Measurements from ENCODE around the gene GBA3.

GBA3 gene

GRCh38 chr4:22661443-22661842 is 31.3 kb upstream of the GBA3 start:
- DNase-seq: peak; percentile 48
- Histone ChIP-seq H3K27ac (peak overlapping the region; percentile 58), H3K4me3 (ENCODE audit: low read depth, low read length) (no peak overlapping the region), H3K36me3 (replicated peaks) (no peaks in the 10 kb centered on the region), H3K27me3 (replicated peaks) (no peaks in the 10 kb centered on the region)
- TF ChIP-seq CTCF (IDR thresholded peaks at IDR 0.05; ENCODE audit: low read depth, low read length, missing control alignments): no peak
- in situ Hi-C loops (cut with HindIII; ENCODE audit: low pct_ligation_motif_present, low sequenced_read_pairs): no loop called here

DNA sequence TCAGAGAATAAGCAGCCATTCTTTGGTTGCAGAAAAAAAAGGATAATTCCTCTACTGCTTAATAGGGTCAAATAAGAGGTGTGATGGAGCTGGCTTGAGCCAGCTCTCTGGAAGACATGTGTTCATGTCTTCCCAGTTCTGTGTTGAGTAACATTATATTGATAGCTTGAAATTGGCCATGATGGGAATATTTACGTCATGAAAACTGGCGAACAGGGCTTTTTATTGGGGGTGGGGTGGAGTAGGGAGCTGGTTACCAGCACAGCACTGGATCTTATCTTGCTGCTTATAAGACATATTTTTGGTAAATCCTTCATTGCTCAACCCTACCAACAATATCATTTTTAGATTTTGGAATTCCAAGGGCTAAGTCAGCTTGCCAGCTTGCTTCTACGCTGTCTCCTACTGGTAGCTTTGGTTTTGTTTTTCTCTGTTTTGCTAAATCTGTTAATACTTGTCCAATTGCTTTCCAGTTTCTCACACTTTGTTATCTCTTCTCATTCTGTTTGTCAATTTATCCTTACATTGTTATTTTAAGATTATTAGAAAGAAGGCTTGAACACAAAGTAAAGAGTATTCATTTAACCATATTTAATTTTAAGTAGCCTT is 25.3 kb upstream of the GBA3 start:
- no peaks in the 10 kb centered on the region for H3K36me3 ChIP-seq (replicated peaks)
- peak; percentile 10 for TF ChIP-seq CTCF (IDR thresholded peaks at IDR 0.05; ENCODE audit: low read depth, low read length, missing control alignments)
- in situ Hi-C loops (cut with HindIII; ENCODE audit: low pct_ligation_motif_present, low sequenced_read_pairs): no loop called here
- H3K27ac ChIP-seq: peak overlapping the region; percentile 74
- H3K27me3 ChIP-seq (replicated peaks): no peaks in the 10 kb centered on the region
- DNase-seq: no peak
- no peak overlapping the region for H3K4me3 ChIP-seq (ENCODE audit: low read depth, low read length)

DNA sequence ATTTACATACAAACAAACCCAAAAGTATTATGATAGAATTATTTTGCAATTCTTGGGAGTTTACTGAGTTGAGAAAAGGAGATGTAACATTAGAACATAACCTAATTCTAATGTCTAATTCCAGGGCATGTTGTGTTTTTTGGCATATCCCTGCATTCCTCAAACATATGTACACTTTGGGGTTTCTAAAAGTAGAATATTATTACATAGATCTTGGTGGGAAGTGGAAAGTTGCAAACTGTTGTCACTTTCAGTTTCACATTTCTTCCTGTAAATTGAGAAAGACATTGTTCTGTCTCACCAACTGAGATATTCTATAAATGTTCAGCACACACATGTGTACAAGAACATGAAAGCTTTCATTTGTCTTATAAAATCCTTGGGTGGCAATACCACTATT is 24.4 kb upstream of the GBA3 start:
- no peak for TF ChIP-seq CTCF (IDR thresholded peaks at IDR 0.05; ENCODE audit: low read depth, low read length, missing control alignments)
- no peaks in the 10 kb centered on the region for H3K36me3 ChIP-seq (replicated peaks)
- H3K4me3 ChIP-seq (ENCODE audit: low read depth, low read length): no peak overlapping the region
- no peaks in the 10 kb centered on the region for H3K27me3 ChIP-seq (replicated peaks)
- in situ Hi-C loops (cut with HindIII; ENCODE audit: low pct_ligation_motif_present, low sequenced_read_pairs): no loop called here
- peak overlapping the region; percentile 74 for H3K27ac ChIP-seq
- peak; percentile 49 for DNase-seq

DNA sequence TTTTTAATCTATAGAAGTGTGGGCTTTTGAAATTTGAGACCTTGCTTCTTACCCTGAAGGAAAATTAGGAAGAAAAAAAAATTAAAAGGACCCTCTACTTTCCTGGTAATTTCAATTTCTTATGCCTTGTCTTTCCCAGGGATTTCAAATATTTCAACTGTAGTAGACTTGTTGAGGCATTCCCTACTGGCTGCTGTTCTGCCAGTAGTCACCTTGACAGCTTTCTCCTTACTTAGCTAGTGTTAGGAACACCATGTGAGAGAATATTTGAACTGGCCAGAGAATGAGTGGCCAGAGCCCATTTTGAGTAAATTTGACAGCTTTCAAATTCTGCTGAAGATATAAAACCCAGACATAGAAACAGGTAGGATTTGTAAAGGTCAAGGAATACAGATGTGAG is 24.0 kb upstream of the GBA3 start:
- TF ChIP-seq CTCF (IDR thresholded peaks at IDR 0.05; ENCODE audit: low read depth, low read length, missing control alignments): no peak
- Histone ChIP-seq H3K27ac (peak overlapping the region; percentile 74), H3K36me3 (replicated peaks) (no peaks in the 10 kb centered on the region), H3K4me3 (ENCODE audit: low read depth, low read length) (no peak overlapping the region), H3K27me3 (replicated peaks) (no peaks in the 10 kb centered on the region)
- in situ Hi-C loops (cut with HindIII; ENCODE audit: low pct_ligation_motif_present, low sequenced_read_pairs): no loop called here
- DNase-seq: no peak

DNA sequence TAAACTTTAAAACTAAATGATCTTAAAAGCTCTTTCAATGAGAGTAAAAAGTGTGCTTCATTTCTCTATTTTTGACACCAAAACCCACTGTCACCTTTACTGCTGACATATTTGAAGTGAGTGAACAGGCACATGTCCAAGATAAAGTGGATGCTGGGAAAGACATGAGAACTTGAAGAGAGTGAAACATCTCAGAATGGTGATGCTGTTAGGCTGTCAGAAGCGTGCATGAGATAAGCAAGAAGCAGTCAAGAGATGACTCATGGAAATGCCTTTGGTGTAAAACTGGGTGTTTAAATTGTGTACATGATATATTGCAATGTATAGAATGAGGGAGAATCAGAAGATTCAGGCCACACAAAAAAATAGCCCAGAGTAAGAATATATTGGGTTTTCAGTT is 21.8 kb upstream of the GBA3 start:
- in situ Hi-C loops (cut with HindIII; ENCODE audit: low pct_ligation_motif_present, low sequenced_read_pairs): no loop called here
- no peak for TF ChIP-seq CTCF (IDR thresholded peaks at IDR 0.05; ENCODE audit: low read depth, low read length, missing control alignments)
- Histone ChIP-seq H3K36me3 (replicated peaks) (no peaks in the 10 kb centered on the region), H3K27ac (peak overlapping the region; percentile 38), H3K4me3 (ENCODE audit: low read depth, low read length) (no peak overlapping the region), H3K27me3 (replicated peaks) (no peaks in the 10 kb centered on the region)
- peak; percentile 88 for DNase-seq

GRCh38 chr4:22672519-22672918 is 20.2 kb upstream of the GBA3 start:
- no peak for DNase-seq
- Histone ChIP-seq H3K27ac (no peak overlapping the region), H3K36me3 (replicated peaks) (no peaks in the 10 kb centered on the region), H3K4me3 (ENCODE audit: low read depth, low read length) (no peak overlapping the region), H3K27me3 (replicated peaks) (no peaks in the 10 kb centered on the region)
- TF ChIP-seq CTCF (IDR thresholded peaks at IDR 0.05; ENCODE audit: low read depth, low read length, missing control alignments): no peak
- in situ Hi-C loops (cut with HindIII; ENCODE audit: low pct_ligation_motif_present, low sequenced_read_pairs): no loop called here
